Measurements from ENCODE around the gene SLAMF7.
"Not testable (repeated sequence)": the region's sequence is repeated elsewhere in the genome, so short reads cannot be mapped to it uniquely, and the experiment has no call there.

The SLAMF7 gene

GRCh38 chr1:160711602-160712311 lies 27.3 kb upstream of the SLAMF7 start, which contains the start of gene CD48:
Gene CD48, minus strand, starts transcription at chr1:160711822. Its CDS starts 59 bp downstream, at chr1:160711763.
- DNase-seq (ENCODE audit: low read depth, low spot score), result no peak
- no peak within 1 kb of the TSS for H3K4me3 ChIP-seq (ENCODE audit: low read depth, low read length)
- in situ Hi-C loops (cut with HindIII; ENCODE audit: low sequenced_read_pairs), result no loop called here
- TF ChIP-seq CTCF (IDR thresholded peaks at IDR 0.05; ENCODE audit: low read depth, low read length), result no peak

DNA sequence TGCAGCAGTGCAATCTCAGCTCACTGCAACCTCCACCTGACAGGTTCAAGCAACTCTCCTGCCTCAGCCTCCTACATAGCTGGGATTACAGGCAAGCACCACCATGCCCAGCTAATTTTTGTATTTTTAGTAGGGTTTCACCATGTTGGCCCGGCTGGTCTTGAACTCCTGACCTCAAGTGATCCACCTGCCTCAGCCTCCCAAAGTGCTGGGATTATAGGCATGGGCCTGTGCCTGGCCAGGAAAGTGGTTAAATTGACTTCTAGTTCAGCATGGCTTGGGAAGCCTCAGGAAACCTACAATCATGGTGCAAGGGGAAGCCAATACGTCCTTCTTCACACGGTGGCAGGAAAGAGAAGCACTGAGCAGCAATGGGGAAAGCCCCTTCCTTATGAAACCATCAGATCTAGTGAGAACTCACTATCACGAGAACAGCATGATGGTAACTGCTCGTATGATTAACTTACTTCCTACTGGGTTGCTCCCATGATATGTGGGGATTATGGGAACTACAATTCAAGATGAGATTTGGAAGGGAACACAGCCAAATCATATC lies 26.4 kb upstream of the SLAMF7 start:
- H3K4me3 ChIP-seq (ENCODE audit: low read depth, low read length); in situ Hi-C loops (cut with HindIII; ENCODE audit: low sequenced_read_pairs); DNase-seq (ENCODE audit: low read depth, low spot score): not testable (repeated sequence)

GRCh38 chr1:160713161-160713560 lies 25.9 kb upstream of the SLAMF7 start:
- in situ Hi-C loops (cut with HindIII; ENCODE audit: low sequenced_read_pairs), result no loop called here
- no peak overlapping the region for H3K4me3 ChIP-seq (ENCODE audit: low read depth, low read length)
- no peak for DNase-seq (ENCODE audit: low read depth, low spot score)
- TF ChIP-seq CTCF (IDR thresholded peaks at IDR 0.05; ENCODE audit: low read depth, low read length), result no peak

- H3K4me3 ChIP-seq (ENCODE audit: low read depth, low read length); in situ Hi-C loops (cut with HindIII; ENCODE audit: low sequenced_read_pairs); DNase-seq (ENCODE audit: low read depth, low spot score): not testable (repeated sequence)
Measured at GRCh38 chr1:160714034-160714648, 24.9 kb upstream of the SLAMF7 start.

DNA sequence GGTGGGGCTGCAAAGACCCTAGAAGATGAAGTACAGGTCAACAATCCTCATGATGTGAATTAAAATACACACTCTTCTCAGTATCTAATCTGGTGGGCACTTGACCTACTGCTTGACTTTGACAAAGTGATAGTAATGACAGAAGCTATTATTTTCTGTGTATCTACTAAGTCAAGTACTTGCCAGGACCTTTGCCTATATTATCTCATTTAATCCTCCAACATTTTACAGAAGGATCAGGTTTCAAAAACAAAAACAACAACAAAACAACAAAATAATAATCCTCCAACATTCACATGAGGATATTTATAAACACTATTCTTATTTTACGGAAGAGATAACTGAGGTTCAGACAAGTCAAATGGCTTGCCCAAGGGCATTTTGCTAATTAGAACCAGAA lies 23.0 kb upstream of the SLAMF7 start:
- in situ Hi-C loops (cut with HindIII; ENCODE audit: low sequenced_read_pairs), result no loop called here
- TF ChIP-seq CTCF (IDR thresholded peaks at IDR 0.05; ENCODE audit: low read depth, low read length), result no peak
- DNase-seq (ENCODE audit: low read depth, low spot score), result no peak
- H3K4me3 ChIP-seq (ENCODE audit: low read depth, low read length), result no peak overlapping the region

GRCh38 chr1:160717306-160717705 lies 21.7 kb upstream of the SLAMF7 start:
- in situ Hi-C loops (cut with HindIII; ENCODE audit: low sequenced_read_pairs), result no loop called here
- H3K4me3 ChIP-seq (ENCODE audit: low read depth, low read length), result no peak overlapping the region
- no peak for DNase-seq (ENCODE audit: low read depth, low spot score)
- no peak for TF ChIP-seq CTCF (IDR thresholded peaks at IDR 0.05; ENCODE audit: low read depth, low read length)

DNA sequence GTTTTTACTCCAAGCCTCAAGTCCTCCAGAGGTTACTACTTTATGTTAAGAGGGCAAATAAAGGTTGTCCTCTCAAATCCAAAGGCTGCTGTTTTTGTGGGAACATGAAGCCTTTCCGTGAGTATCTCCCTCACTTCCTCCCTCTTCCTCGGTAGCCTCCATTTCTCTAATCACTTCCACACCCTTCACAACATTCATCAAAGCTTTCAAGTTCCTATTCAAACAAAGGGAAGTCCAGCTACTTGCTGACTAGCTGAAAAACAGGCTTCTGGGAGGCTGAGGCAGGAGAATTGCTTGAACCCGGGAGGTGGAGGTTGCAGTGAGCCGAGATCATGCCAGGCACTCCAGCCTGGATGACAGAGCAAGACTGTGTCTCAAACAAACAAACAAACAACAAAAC lies 20.8 kb upstream of the SLAMF7 start:
- H3K4me3 ChIP-seq (ENCODE audit: low read depth, low read length), result no peak overlapping the region
- in situ Hi-C loops (cut with HindIII; ENCODE audit: low sequenced_read_pairs), result no loop called here
- no peak for TF ChIP-seq CTCF (IDR thresholded peaks at IDR 0.05; ENCODE audit: low read depth, low read length)
- no peak for DNase-seq (ENCODE audit: low read depth, low spot score)
